ENCODE data around the gene IL17REL.

DNA sequence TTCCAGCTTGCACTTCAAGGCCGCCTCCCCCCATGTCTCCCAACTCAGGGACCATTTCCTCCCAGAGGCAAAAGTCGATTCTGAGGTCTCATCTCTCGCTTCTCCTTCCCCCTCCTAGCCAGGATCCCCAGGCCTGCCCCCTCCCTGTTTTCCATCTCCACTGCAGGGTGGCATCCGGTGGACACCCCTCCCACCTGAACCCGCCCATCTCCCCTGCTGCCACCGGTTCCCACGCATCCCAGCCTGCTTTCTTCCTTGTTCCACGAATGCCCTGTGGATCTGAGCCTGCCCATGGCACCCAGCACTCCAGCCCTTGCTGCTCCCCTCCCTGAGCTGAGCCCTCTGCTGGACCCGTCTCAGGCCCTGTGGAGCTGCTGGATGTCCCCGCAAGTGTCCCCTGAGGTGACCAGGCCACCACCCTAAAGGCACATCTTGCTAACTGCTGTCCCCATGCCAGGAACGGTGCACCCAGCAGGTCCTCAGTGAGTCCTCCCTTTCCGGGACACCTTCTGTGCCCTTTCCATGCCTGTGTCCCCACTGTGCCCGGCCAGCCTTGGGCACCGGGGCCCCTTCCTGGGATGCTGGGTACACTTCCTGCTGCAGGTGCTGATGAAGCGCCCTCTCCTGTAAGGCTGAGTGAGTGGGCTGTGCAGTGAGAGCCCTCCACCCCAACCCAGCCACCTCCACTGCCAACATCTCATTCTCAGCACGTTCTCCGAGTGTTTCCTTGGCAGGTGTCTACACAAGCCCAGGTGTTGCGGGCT, 936 bp downstream of the IL17REL start:
- TF ChIP-seq, protein P1, sequence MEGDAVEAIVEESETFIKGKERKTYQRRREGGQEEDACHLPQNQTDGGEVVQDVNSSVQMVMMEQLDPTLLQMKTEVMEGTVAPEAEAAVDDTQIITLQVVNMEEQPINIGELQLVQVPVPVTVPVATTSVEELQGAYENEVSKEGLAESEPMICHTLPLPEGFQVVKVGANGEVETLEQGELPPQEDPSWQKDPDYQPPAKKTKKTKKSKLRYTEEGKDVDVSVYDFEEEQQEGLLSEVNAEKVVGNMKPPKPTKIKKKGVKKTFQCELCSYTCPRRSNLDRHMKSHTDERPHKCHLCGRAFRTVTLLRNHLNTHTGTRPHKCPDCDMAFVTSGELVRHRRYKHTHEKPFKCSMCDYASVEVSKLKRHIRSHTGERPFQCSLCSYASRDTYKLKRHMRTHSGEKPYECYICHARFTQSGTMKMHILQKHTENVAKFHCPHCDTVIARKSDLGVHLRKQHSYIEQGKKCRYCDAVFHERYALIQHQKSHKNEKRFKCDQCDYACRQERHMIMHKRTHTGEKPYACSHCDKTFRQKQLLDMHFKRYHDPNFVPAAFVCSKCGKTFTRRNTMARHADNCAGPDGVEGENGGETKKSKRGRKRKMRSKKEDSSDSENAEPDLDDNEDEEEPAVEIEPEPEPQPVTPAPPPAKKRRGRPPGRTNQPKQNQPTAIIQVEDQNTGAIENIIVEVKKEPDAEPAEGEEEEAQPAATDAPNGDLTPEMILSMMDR (IDR thresholded peaks at IDR 0.05), result no peak
- no peak for TF ChIP-seq POLR2AphosphoS5 (IDR thresholded peaks at IDR 0.05)
